Kidney (tissue), 14 donors: ENCODE results near the gene JMJD1C. TPM values are rescaled to one million over a fixed set of nuclear protein-coding genes. Genes with fewer than 3 reads are reported as not detected.

Experiments used
- DNase-seq, 5 donors: peaks; one replicate each; pipeline ENCODE4 v3.0.0-alpha.2; 2013 to 2020
- FAIRE-seq: peaks from 2 replicates; lab custom pipeline; 2012; peaks lifted over from hg19 to GRCh38; lab: Jason Lieb, UNC
- H3K27ac ChIP-seq, 2 donors: one replicate each; pipeline ENCODE4 v1.7.0; 2013; ENCODE audit warnings: low read depth in 2 of 2, low read length in 2 of 2, inconsistent platforms in 1 of 2
- H3K27me3 ChIP-seq: one replicate; pipeline ENCODE4 v1.7.1; 2013; ENCODE audit warnings: low read length, inconsistent platforms; ENCODE audit not compliant: control insufficient read depth, insufficient read depth
- H3K36me3 ChIP-seq, 3 donors: one replicate each; pipeline versions ENCODE4 v1.7.0 to v1.7.1; 2013; ENCODE audit warnings: low read length in 3 of 3, control low read depth in 1 of 3, inconsistent platforms in 1 of 3; ENCODE audit not compliant: insufficient read depth in 3 of 3, control insufficient read depth in 2 of 3
- H3K4me1 ChIP-seq, 3 donors: one replicate each; pipeline versions ENCODE4 v1.7.0 to v1.7.1; 2013; ENCODE audit warnings: low read length in 3 of 3, inconsistent platforms in 1 of 3, low read depth in 1 of 3; ENCODE audit not compliant: control insufficient read depth in 2 of 3, insufficient read depth in 2 of 3
- H3K4me3 ChIP-seq, 3 donors: one replicate each; pipeline versions ENCODE4 v1.7.0 to v1.8.1; 2013; ENCODE audit warnings: low read length in 3 of 3, control low read depth in 1 of 3, inconsistent platforms in 1 of 3
- H3K9ac ChIP-seq, 3 donors: one replicate each; pipeline versions ENCODE4 v1.7.0 to v1.7.1; 2013; ENCODE audit warnings: low read length in 3 of 3, control low read depth in 1 of 3, inconsistent platforms in 1 of 3
- H3K9me3 ChIP-seq, 3 donors: one replicate each; pipeline versions ENCODE4 v1.7.0 to v1.7.1; 2013; ENCODE audit warnings: low read length in 3 of 3, control low read depth in 1 of 3, inconsistent platforms in 1 of 3; ENCODE audit not compliant: control insufficient read depth in 2 of 3, insufficient read depth in 1 of 3
- intact Hi-C: fragments of 100-400 bp; cut with DNase I; formaldehyde crosslinking; loops from one replicate; pipeline ENCODE4 v1.11.1; 2022
- polyA plus RNA-seq: library from polyadenylated mRNA; stranded (reverse); fragments of 350-450 nt; fragmentation: Illumina TruSeq; extraction: RNeasy Lipid Tissue Mini Kit (QIAGEN cat#74804); gene quantifications from one replicate; pipeline ENCODE4 v1.2.3, GENCODE V29; 2014; ENCODE audit warnings: low read depth, low replicate concordance; ENCODE audit not compliant: insufficient read depth
- total RNA-seq: library from RNA; stranded (reverse); fragmentation: NEBNext Ultra II Directional; extraction: Animal tissue kit (Norgen Biotek cat#: 25700); gene quantifications from one replicate; pipeline ENCODE4 v1.2.1, GENCODE V29; 2021
- TF ChIP-seq, protein P1 (sequence below): IDR thresholded peaks from 3 replicates; pipeline ENCODE4 v1.5.1; 2012; ENCODE audit warnings: mild to moderate bottlenecking, moderate library complexity, borderline replicate concordance; ENCODE audit not compliant: insufficient read depth; ENCODE audit errors: extremely low read depth
- donor health status: control.
- donor health status: control.
- donor health status: control.
- donor health status: control.
- donor health status: control.
- donor health status: DM: yes; HTN: yes; CAD: no.
- donor health status: Normal renal cell carcinoma (clear cell type).

Gene JMJD1C
- total and polyA plus RNA-seq, 2 donors from 2014 or later = 18.9 to 92.9 TPM

- Histone ChIP-seq H3K9me3 (no peaks in the 10 kb centered on the region), H3K36me3 (peaks cover 4 to 39% (median 4%) of the 10 kb centered on the region in 3 donors), H3K27me3 (no peaks in the 10 kb centered on the region), H3K4me3 (no peak overlapping the region), H3K9ac (no peak overlapping the region), H3K27ac (no peak overlapping the region), H3K4me1 (no peaks in the 10 kb centered on the region)
- intact Hi-C loops = no loop called here
- TF ChIP-seq, protein P1, sequence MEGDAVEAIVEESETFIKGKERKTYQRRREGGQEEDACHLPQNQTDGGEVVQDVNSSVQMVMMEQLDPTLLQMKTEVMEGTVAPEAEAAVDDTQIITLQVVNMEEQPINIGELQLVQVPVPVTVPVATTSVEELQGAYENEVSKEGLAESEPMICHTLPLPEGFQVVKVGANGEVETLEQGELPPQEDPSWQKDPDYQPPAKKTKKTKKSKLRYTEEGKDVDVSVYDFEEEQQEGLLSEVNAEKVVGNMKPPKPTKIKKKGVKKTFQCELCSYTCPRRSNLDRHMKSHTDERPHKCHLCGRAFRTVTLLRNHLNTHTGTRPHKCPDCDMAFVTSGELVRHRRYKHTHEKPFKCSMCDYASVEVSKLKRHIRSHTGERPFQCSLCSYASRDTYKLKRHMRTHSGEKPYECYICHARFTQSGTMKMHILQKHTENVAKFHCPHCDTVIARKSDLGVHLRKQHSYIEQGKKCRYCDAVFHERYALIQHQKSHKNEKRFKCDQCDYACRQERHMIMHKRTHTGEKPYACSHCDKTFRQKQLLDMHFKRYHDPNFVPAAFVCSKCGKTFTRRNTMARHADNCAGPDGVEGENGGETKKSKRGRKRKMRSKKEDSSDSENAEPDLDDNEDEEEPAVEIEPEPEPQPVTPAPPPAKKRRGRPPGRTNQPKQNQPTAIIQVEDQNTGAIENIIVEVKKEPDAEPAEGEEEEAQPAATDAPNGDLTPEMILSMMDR = no peak
- DNase-seq (no peak), FAIRE-seq (no peak)
Measured at GRCh38 chr10:63175534-63175933, 290.2 kb downstream of the JMJD1C start.

DNA sequence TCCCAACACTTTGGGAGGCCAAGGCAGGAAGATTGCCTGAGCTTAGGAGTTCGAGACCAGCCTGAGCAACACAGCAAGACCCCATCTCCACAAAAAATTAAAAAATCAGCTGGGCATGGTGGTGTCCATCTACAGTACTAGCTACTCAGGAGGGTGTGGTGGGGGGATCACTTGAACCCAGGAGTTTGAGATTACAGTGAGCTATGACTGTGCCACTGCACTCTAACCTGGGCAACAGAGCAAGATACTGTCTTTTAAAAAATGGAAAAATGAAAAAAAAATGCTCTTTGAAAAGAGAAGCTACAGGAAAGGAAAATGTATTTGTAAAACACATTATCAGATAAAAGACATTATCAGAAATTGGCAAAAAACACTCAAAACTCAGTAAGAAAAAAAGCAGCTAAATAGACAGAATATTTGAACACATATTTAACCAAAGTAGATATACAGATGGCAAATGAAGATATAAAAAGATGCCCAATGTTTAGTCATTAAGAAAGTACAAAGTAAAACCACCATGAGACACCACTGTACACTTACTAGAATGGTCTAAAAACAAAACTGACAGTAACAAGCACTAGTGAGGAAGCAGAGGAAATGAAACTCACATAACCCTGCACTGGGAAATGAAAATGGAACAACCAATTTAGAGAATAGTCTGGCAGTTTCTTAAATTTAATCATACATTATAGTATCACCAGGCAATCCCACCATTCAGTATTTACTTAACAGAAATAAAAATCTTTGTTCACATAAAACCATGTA is 292.1 kb downstream of the JMJD1C start:
- Histone ChIP-seq H3K27ac (no peak overlapping the region), H3K9me3 (no peaks in the 10 kb centered on the region), H3K9ac (no peak overlapping the region), H3K27me3 (no peaks in the 10 kb centered on the region), H3K4me3 (no peak overlapping the region), H3K4me1 (no peaks in the 10 kb centered on the region), H3K36me3 (peaks cover 2 to 39% (median 9%) of the 10 kb centered on the region in 3 donors)
- FAIRE-seq = no peak
- DNase-seq = no peak
- intact Hi-C loops = no loop called here
- TF ChIP-seq, protein P1 = no peak

DNA sequence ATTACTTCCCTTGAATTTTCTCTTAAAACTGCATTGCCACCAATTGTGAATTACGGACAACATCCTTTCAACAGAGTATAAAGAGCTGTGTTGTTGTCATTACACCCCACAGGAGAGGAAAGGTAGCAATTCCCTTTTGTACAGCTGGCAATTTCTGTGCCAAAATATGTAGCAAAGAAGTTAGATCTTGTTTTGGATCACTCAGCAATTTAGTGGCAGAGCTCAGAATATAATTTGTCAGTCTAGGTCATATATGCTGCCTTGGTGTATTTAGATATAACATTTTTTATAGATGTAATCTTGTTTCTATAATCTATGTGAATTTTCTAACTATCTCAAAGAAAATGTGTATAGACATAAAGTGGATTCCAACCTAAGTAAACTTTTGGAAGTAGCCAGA is 293.9 kb downstream of the JMJD1C start:
- Histone ChIP-seq H3K36me3 (peaks cover 0 to 34% (median 9%) of the 10 kb centered on the region in 3 donors), H3K9ac (no peak overlapping the region), H3K27ac (no peak overlapping the region), H3K4me3 (no peak overlapping the region), H3K4me1 (no peaks in the 10 kb centered on the region), H3K27me3 (no peaks in the 10 kb centered on the region), H3K9me3 (no peaks in the 10 kb centered on the region)
- intact Hi-C loops = no loop called here
- TF ChIP-seq, protein P1 = no peak
- no peak for FAIRE-seq
- DNase-seq = no peak
